HepG2 (cell line): ENCODE measurements around the gene TBCB. TPM values are rescaled to one million over a fixed set of nuclear protein-coding genes. Genes with fewer than 3 reads are reported as not detected.
A peak's percentile ranks its signal among the peaks of the same experiment; 100 is the strongest.

Experiments
- ARNTL ChIP-seq: sonication (generic); formaldehyde crosslinking; IDR thresholded peaks from 2 replicates; pipeline ENCODE4 v1.4.0; 2020; ENCODE audit warnings: mild to moderate bottlenecking, missing genetic modification reagents
- ATF4 ChIP-seq, 2 experiments: fragments of 450-650 bp in 1 of 2; sonication (generic) in 1 of 2; formaldehyde crosslinking; IDR thresholded peaks; 2 replicates each; pipeline versions ENCODE4 v1.5.0 to v1.8.0; 2020 to 2022; ENCODE audit warnings: mild to moderate bottlenecking in 1 of 2, missing genetic modification reagents in 1 of 2
- BCL3 ChIP-seq: sonication (generic); formaldehyde crosslinking; IDR thresholded peaks from 2 replicates; pipeline ENCODE4 v1.5.1; 2020; ENCODE audit warnings: mild to moderate bottlenecking, missing genetic modification reagents, moderate library complexity
- FOXP4 ChIP-seq: sonication (generic); formaldehyde crosslinking; IDR thresholded peaks from 2 replicates; pipeline ENCODE4 v1.4.0; 2020; ENCODE audit warnings: missing genetic modification reagents
- GPN1 ChIP-seq: sonication (generic); formaldehyde crosslinking; IDR thresholded peaks from 2 replicates; pipeline ENCODE4 v1.5.1; 2020; ENCODE audit warnings: missing genetic modification reagents, borderline replicate concordance
- MAZ ChIP-seq, 2 experiments: sonication (generic) in 1 of 2; formaldehyde crosslinking in 1 of 2; IDR thresholded peaks; 2 replicates each; pipeline versions ENCODE4 v1.5.0 to v1.6.1; 2012 to 2020; ENCODE audit warnings: low read depth in 2 of 2, mild to moderate bottlenecking in 2 of 2, borderline replicate concordance in 1 of 2, improper control_type of control experiment in 1 of 2, low read length in 1 of 2, missing genetic modification reagents in 1 of 2, moderate library complexity in 1 of 2
- MTF2 ChIP-seq: sonication (generic); formaldehyde crosslinking; IDR thresholded peaks from 2 replicates; pipeline ENCODE4 v1.5.0; 2020; ENCODE audit warnings: missing genetic modification reagents, borderline replicate concordance
- PHF5A ChIP-seq: IDR thresholded peaks from one replicate; pipeline ENCODE4 v1.6.1; 2018; ENCODE audit warnings: low read depth, missing genetic modification reagents; ENCODE audit not compliant: unreplicated experiment
- RORA ChIP-seq: sonication (generic); formaldehyde crosslinking; IDR thresholded peaks from 2 replicates; pipeline ENCODE4 v1.5.0; 2020; ENCODE audit warnings: mild to moderate bottlenecking, missing genetic modification reagents, moderate library complexity
- SIN3B ChIP-seq: fragments of 150-350 bp; IDR thresholded peaks from 2 replicates; pipeline ENCODE4 v1.6.1; 2014; ENCODE audit warnings: low read length
- SMAD3 ChIP-seq: sonication (generic); formaldehyde crosslinking; IDR thresholded peaks from 2 replicates; pipeline ENCODE4 v1.4.0; 2020; ENCODE audit warnings: missing genetic modification reagents
- XRCC5 ChIP-seq: fragments of 200-400 bp; formaldehyde crosslinking; optimal IDR thresholded peaks from 2 replicates; pipeline ENCODE3; 2017; ENCODE audit warnings: mild to moderate bottlenecking, low read length
- ZBTB46 ChIP-seq: sonication (generic); formaldehyde crosslinking; IDR thresholded peaks from 2 replicates; pipeline ENCODE4 v1.4.0; 2020; ENCODE audit warnings: mild to moderate bottlenecking, missing genetic modification reagents, borderline replicate concordance
- ZNF232 ChIP-seq: sonication (generic); formaldehyde crosslinking; IDR thresholded peaks from 2 replicates; pipeline ENCODE4 v1.4.0; 2020; ENCODE audit warnings: missing genetic modification reagents, borderline replicate concordance
- polyA plus RNA-seq, 8 experiments: library from polyadenylated mRNA; depleted of rRNA in 3 of 8; stranded (reverse) in 7 of 8; unstranded in 1 of 8; fragments of >200 nt; fragmentation: Illumina TruSeq in 4 of 8; extraction: Trizol in 4 of 8; gene quantifications; 2 replicates each; pipeline versions ENCODE4 v1.2.1 to v1.2.3, GENCODE V29; 2011 to 2016; ENCODE audit warnings: low read depth in 4 of 8, missing spikeins in 1 of 8, mixed read lengths in 1 of 8; ENCODE audit not compliant: insufficient read depth in 1 of 8
- total RNA-seq, 5 experiments: library from RNA; depleted of rRNA; stranded (reverse); fragments of >200 nt; fragmentation: Illumina TruSeq; extraction: Trizol; gene quantifications; 2 replicates each; pipeline ENCODE4 v1.2.3, GENCODE V29; 2016; ENCODE audit warnings: low read depth in 1 of 5

The TBCB gene
- total and polyA plus RNA-seq, 2 of the 13 experiments (the other 11 are each of a cell fraction or from before 2014, with no cell fraction given) = 271 to 276 TPM

- TF ChIP-seq BCL3 (CRISPR knock-in tag) (0 out of 2 replicates have a peak, but pooled peaks have one; percentile 21), ZBTB46 (no peak; the same call in 1 of the 2 replicates), PHF5A (CRISPR knock-in tag) (no peak), RORA (CRISPR knock-in tag) (no peak), ARNTL (CRISPR knock-in tag) (peak; percentile 80), SMAD3 (CRISPR knock-in tag) (peak; percentile 80; the same call in 1 of the 2 replicates), SIN3B (no peak), GPN1 (CRISPR knock-in tag) (no peak), ATF4 (CRISPR knock-in tag; IDR thresholded peaks at IDR 0.05) (peak in 1 of 2 experiments; percentile 67; a peak in 2 of 4 replicates), ZNF232 (CRISPR knock-in tag) (no peak), MTF2 (CRISPR knock-in tag) (no peak), FOXP4 (peak; percentile 95), XRCC5 (peak; percentile 79), MAZ (IDR thresholded peaks at IDR 0.05; ENCODE audit: borderline replicate concordance, low read depth, low read length) (peak; percentile 82), MAZ (CRISPR knock-in tag; IDR thresholded peaks at IDR 0.05; ENCODE audit: low read depth) (peak; percentile 85)
Observed at GRCh38 chr19:36120092-36120983, 5.1 kb downstream of the TBCB start (continued).
